Right lobe of liver (tissue), 4 donors: Measurements from ENCODE around the gene RBMS3.

Experiments
- POLR2A ChIP-seq: fragments of 450-650 bp; IDR thresholded peaks from one replicate; pipeline ENCODE4 v1.6.1; 2017; ENCODE audit warnings: antibody characterized with exemption, mild to moderate bottlenecking
- TF ChIP-seq, protein P1 (sequence below), 4 donors: fragments of 200-600 bp in 3 of 4; fragments of 450-650 bp in 1 of 4; IDR thresholded peaks; one replicate each; pipeline versions ENCODE4 v1.5.1 to v1.8.0; 2016 to 2022; ENCODE audit warnings: antibody characterized with exemption in 4 of 4, mild to moderate bottlenecking in 2 of 4
- donor health status: DM: no; HTN: no; CAD: no.
- donor health status: DM: no; HTN: no; CAD: no.
- donor health status: DM: no; HTN: yes; CAD: no.

DNA sequence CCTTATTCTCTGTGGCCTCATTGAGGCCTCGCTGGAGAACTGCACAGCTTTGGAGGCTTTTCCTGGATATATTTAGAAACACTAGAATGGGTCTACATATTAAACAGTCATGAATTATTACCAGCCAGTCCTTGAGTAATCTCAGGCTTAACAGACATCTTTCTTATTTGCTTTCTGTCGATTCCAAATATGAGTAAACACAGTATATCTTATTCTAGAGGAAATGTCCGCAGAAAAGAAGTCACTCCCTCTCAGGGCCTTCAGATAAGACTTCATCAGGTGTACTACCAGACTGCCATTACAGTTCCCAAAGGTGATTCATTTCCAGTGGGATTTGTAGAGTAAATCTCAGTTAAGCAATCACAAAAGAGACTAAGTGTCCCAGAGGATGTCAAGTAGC, 310.7 kb downstream of the RBMS3 start:
- TF ChIP-seq, protein P1, sequence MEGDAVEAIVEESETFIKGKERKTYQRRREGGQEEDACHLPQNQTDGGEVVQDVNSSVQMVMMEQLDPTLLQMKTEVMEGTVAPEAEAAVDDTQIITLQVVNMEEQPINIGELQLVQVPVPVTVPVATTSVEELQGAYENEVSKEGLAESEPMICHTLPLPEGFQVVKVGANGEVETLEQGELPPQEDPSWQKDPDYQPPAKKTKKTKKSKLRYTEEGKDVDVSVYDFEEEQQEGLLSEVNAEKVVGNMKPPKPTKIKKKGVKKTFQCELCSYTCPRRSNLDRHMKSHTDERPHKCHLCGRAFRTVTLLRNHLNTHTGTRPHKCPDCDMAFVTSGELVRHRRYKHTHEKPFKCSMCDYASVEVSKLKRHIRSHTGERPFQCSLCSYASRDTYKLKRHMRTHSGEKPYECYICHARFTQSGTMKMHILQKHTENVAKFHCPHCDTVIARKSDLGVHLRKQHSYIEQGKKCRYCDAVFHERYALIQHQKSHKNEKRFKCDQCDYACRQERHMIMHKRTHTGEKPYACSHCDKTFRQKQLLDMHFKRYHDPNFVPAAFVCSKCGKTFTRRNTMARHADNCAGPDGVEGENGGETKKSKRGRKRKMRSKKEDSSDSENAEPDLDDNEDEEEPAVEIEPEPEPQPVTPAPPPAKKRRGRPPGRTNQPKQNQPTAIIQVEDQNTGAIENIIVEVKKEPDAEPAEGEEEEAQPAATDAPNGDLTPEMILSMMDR (IDR thresholded peaks at IDR 0.05), result no peak
- no peak for TF ChIP-seq POLR2A
